WTC11 (cell line): ENCODE measurements around the gene ZNF445. TPM values are rescaled to one million over a fixed set of nuclear protein-coding genes. Genes with fewer than 3 reads are reported as not detected.

Experiments used
- ATAC-seq: fragments of 200-7000 bp; cut with Tn5 transposase; 2 replicates; pipeline ENCODE4 v1.10.0; 2021; ENCODE audit warnings: mild to moderate bottlenecking, moderate library complexity
- CTCF ChIA-PET: fragments of 300-600 bp; sonication (Branson Sonifier 250); formaldehyde crosslinking; loops from one replicate; lab custom pipeline; 2021; ENCODE audit warnings: antibody characterized with exemption; lab: Charles Lee
- POLR2A ChIA-PET: fragments of 350-600 bp; sonication (Branson Sonifier 250); formaldehyde crosslinking; loops from one replicate; lab custom pipeline; 2021; ENCODE audit warnings: antibody characterized with exemption; lab: Charles Lee
- DNase-seq: peaks from one replicate; pipeline ENCODE4 v3.0.0; 2021; ENCODE audit warnings: low spot score
- H3K27ac Mint-ChIP-seq: 2 replicates; pipeline ENCODE4 v1.8.0; 2021; ENCODE audit warnings: mixed read lengths
- H3K27me3 Mint-ChIP-seq: 2 replicates; pipeline ENCODE4 v1.8.0; 2021; ENCODE audit warnings: low read depth, mild to moderate bottlenecking, moderate library complexity, mixed read lengths
- H3K36me3 Mint-ChIP-seq: 2 replicates; pipeline ENCODE4 v1.8.0; 2021; ENCODE audit warnings: mixed read lengths
- H3K4me1 Mint-ChIP-seq: 2 replicates; pipeline ENCODE4 v1.8.0; 2022; ENCODE audit warnings: mixed read lengths
- H3K4me3 Mint-ChIP-seq: 2 replicates; pipeline ENCODE4 v1.8.0; 2021; ENCODE audit warnings: mild to moderate bottlenecking, moderate library complexity, mixed read lengths
- H3K9me3 Mint-ChIP-seq: 2 replicates; pipeline ENCODE4 v1.8.0; 2021; ENCODE audit warnings: mixed read lengths
- ATF1 ChIP-seq: sonication (generic); formaldehyde crosslinking; IDR thresholded peaks from 2 replicates; pipeline ENCODE4 v1.8.1; 2023; ENCODE audit warnings: mild to moderate bottlenecking, moderate library complexity, missing genetic modification reagents
- ETV6 ChIP-seq: sonication (generic); formaldehyde crosslinking; IDR thresholded peaks from 2 replicates; pipeline ENCODE4 v1.8.1; 2022; ENCODE audit warnings: mild to moderate bottlenecking, missing genetic modification reagents
- FOXK1 ChIP-seq: sonication (generic); formaldehyde crosslinking; IDR thresholded peaks from 2 replicates; pipeline ENCODE4 v1.8.0; 2022; ENCODE audit warnings: mild to moderate bottlenecking, moderate library complexity, missing genetic modification reagents
- GTF2I ChIP-seq: fragments of 250-450 bp; sonication (Bioruptor Pico); conservative IDR thresholded peaks from 2 replicates; pipeline ENCODE4 v1.4.0; 2021; ENCODE audit warnings: mild to moderate bottlenecking
- HMGA2 ChIP-seq: fragments of 250-450 bp; sonication (Bioruptor Pico); IDR thresholded peaks from 2 replicates; pipeline ENCODE4 v1.4.0; 2021; ENCODE audit warnings: mild to moderate bottlenecking, moderate library complexity
- IRF2 ChIP-seq: sonication (generic); formaldehyde crosslinking; IDR thresholded peaks from 2 replicates; pipeline ENCODE4 v1.8.0; 2022; ENCODE audit warnings: low read depth, missing genetic modification reagents, borderline replicate concordance
- JAZF1 ChIP-seq: fragments of 250-450 bp; sonication (Bioruptor Pico); IDR thresholded peaks from 2 replicates; pipeline ENCODE4 v1.9.0; 2021; ENCODE audit warnings: moderate library complexity, mild to moderate bottlenecking, inconsistent platforms
- NFATC4 ChIP-seq: fragments of 250-450 bp; sonication (Bioruptor Pico); IDR thresholded peaks from 2 replicates; pipeline ENCODE4 v1.9.0; 2021; ENCODE audit warnings: mild to moderate bottlenecking
- NR1H2 ChIP-seq: sonication (generic); formaldehyde crosslinking; IDR thresholded peaks from 2 replicates; pipeline ENCODE4 v1.9.0; 2021; ENCODE audit warnings: mild to moderate bottlenecking, moderate library complexity, missing genetic modification reagents
- PRRX2 ChIP-seq: fragments of 250-450 bp; sonication (Bioruptor Pico); IDR thresholded peaks from 2 replicates; pipeline ENCODE4 v1.8.0; 2021; ENCODE audit warnings: mild to moderate bottlenecking
- SMAD3 ChIP-seq: sonication (generic); formaldehyde crosslinking; IDR thresholded peaks from 2 replicates; pipeline ENCODE4 v1.8.0; 2022; ENCODE audit warnings: missing genetic modification reagents, mild to moderate bottlenecking, borderline replicate concordance
- SOX15 ChIP-seq: fragments of 250-450 bp; sonication (Bioruptor Pico); IDR thresholded peaks from 2 replicates; pipeline ENCODE4 v1.9.0; 2021; ENCODE audit warnings: mild to moderate bottlenecking
- SP1 ChIP-seq: sonication (generic); formaldehyde crosslinking; conservative IDR thresholded peaks from 2 replicates; pipeline ENCODE4 v1.8.1; 2022; ENCODE audit warnings: missing genetic modification reagents
- TCF7 ChIP-seq: sonication (generic); formaldehyde crosslinking; IDR thresholded peaks from 2 replicates; pipeline ENCODE4 v1.8.0; 2022; ENCODE audit warnings: mild to moderate bottlenecking, low read depth, missing genetic modification reagents, moderate library complexity
- TEAD4 ChIP-seq: sonication (generic); formaldehyde crosslinking; IDR thresholded peaks from 2 replicates; pipeline ENCODE4 v1.8.0; 2022; ENCODE audit warnings: mild to moderate bottlenecking, missing genetic modification reagents
- ZNF423 ChIP-seq: fragments of 250-450 bp; sonication (Bioruptor Pico); IDR thresholded peaks from 2 replicates; pipeline ENCODE4 v2.1.2; 2022; ENCODE audit warnings: mild to moderate bottlenecking, moderate library complexity
- total RNA-seq: library from RNA; stranded (reverse); gene quantifications from 3 replicates; pipeline ENCODE4 v1.2.3, GENCODE V29; 2021
- TF ChIP-seq, protein P1 (sequence below): sonication (generic); formaldehyde crosslinking; conservative IDR thresholded peaks from 2 replicates; pipeline ENCODE4 v1.8.1; 2022; ENCODE audit warnings: mild to moderate bottlenecking, missing genetic modification reagents
- TF ChIP-seq, protein P2 (sequence below): sonication (generic); formaldehyde crosslinking; IDR thresholded peaks from 2 replicates; pipeline ENCODE4 v1.8.1; 2023; ENCODE audit warnings: mild to moderate bottlenecking, missing genetic modification reagents, moderate library complexity
- TF ChIP-seq, protein P3 (sequence below): fragments of 250-450 bp; sonication (Bioruptor Pico); IDR thresholded peaks from 2 replicates; pipeline ENCODE4 v2.1.2; 2022; ENCODE audit warnings: mild to moderate bottlenecking, moderate library complexity
- TF ChIP-seq, protein P4 (sequence below): sonication (generic); formaldehyde crosslinking; IDR thresholded peaks from 2 replicates; pipeline ENCODE4 v1.8.1; 2023; ENCODE audit warnings: mild to moderate bottlenecking, missing genetic modification reagents, borderline replicate concordance
- TF ChIP-seq, protein P5 (sequence below): sonication (generic); formaldehyde crosslinking; IDR thresholded peaks from 2 replicates; pipeline ENCODE4 v1.8.1; 2022; ENCODE audit warnings: mild to moderate bottlenecking, missing genetic modification reagents, moderate library complexity, borderline replicate concordance

ZNF445 gene
- total RNA-seq, 1 experiment from 2014 or later = 20.3 TPM

DNA sequence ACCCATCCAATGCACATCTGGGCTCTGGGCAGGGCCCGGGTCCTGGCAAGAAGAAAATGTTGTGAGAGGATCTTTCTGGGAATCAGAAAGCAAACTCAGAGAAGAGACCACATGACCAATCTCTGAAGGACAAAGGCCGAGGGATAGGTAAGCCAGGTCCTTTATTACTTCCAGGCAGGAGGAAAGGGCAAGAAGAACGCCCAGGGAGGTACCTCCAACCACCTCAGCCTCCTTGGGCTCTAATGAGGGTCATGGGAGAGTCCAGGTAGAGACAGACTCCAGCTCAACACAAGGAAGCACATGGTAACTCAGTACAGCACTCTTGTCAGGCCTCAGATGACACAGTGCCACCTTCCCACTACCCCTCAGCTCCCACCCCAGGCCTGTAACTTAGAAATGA is 26.0 kb downstream of the ZNF445 start:
- Mint-ChIP-seq H3K4me3 (no peak overlapping the region), H3K9me3 (no peaks in the 10 kb centered on the region), H3K27me3 (no peaks in the 10 kb centered on the region), H3K4me1 (no peaks in the 10 kb centered on the region), H3K36me3 (peaks cover 73% of the 10 kb centered on the region), H3K27ac (no peak overlapping the region)
- POLR2A ChIA-PET = no interaction called here
- CTCF ChIA-PET = no interaction called here
- TF ChIP-seq JAZF1 (CRISPR knock-in tag) (no peak), IRF2 (CRISPR knock-in tag) (no peak), NFATC4 (CRISPR knock-in tag) (no peak), SP1 (CRISPR knock-in tag) (no peak), ZNF423 (CRISPR knock-in tag) (no peak), TEAD4 (CRISPR knock-in tag) (no peak), PRRX2 (CRISPR knock-in tag) (no peak), SMAD3 (no peak), SOX15 (no peak), ETV6 (no peak), FOXK1 (CRISPR knock-in tag) (no peak)
- TF ChIP-seq, protein P1, sequence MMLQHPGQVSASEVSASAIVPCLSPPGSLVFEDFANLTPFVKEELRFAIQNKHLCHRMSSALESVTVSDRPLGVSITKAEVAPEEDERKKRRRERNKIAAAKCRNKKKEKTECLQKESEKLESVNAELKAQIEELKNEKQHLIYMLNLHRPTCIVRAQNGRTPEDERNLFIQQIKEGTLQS = no peak
- TF ChIP-seq, protein P2, sequence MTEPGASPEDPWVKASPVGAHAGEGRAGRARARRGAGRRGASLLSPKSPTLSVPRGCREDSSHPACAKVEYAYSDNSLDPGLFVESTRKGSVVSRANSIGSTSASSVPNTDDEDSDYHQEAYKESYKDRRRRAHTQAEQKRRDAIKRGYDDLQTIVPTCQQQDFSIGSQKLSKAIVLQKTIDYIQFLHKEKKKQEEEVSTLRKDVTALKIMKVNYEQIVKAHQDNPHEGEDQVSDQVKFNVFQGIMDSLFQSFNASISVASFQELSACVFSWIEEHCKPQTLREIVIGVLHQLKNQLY (CRISPR knock-in tag) = no peak
- TF ChIP-seq, protein P3, sequence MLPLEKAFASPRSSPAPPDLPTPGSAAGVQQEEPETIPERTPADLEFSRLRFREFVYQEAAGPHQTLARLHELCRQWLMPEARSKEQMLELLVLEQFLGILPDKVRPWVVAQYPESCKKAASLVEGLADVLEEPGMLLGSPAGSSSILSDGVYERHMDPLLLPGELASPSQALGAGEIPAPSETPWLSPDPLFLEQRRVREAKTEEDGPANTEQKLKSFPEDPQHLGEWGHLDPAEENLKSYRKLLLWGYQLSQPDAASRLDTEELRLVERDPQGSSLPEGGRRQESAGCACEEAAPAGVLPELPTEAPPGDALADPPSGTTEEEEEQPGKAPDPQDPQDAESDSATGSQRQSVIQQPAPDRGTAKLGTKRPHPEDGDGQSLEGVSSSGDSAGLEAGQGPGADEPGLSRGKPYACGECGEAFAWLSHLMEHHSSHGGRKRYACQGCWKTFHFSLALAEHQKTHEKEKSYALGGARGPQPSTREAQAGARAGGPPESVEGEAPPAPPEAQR (CRISPR knock-in tag) = no peak
- TF ChIP-seq, protein P4, sequence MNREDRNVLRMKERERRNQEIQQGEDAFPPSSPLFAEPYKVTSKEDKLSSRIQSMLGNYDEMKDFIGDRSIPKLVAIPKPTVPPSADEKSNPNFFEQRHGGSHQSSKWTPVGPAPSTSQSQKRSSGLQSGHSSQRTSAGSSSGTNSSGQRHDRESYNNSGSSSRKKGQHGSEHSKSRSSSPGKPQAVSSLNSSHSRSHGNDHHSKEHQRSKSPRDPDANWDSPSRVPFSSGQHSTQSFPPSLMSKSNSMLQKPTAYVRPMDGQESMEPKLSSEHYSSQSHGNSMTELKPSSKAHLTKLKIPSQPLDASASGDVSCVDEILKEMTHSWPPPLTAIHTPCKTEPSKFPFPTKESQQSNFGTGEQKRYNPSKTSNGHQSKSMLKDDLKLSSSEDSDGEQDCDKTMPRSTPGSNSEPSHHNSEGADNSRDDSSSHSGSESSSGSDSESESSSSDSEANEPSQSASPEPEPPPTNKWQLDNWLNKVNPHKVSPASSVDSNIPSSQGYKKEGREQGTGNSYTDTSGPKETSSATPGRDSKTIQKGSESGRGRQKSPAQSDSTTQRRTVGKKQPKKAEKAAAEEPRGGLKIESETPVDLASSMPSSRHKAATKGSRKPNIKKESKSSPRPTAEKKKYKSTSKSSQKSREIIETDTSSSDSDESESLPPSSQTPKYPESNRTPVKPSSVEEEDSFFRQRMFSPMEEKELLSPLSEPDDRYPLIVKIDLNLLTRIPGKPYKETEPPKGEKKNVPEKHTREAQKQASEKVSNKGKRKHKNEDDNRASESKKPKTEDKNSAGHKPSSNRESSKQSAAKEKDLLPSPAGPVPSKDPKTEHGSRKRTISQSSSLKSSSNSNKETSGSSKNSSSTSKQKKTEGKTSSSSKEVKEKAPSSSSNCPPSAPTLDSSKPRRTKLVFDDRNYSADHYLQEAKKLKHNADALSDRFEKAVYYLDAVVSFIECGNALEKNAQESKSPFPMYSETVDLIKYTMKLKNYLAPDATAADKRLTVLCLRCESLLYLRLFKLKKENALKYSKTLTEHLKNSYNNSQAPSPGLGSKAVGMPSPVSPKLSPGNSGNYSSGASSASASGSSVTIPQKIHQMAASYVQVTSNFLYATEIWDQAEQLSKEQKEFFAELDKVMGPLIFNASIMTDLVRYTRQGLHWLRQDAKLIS (CRISPR knock-in tag) = no peak
- ATAC-seq (no peak), DNase-seq (no peak)

DNA sequence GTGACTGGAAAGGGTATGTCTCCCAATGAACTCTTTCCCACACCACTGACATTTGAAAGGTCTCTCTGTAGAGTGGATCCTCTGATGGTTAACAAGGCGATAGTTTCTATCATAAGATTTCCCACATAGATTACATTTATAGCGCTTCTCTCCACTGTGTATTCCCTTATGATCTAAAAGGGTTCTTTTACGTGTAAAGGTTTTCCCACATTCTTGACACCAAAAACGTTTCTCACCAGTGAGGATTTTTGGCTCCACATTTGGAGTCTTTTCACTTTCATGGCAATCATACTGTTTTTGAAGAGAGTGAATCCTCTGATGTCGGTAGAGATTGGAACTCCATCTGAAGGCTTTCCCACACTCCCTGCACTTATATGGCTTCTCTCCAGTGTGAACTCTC is 30.5 kb downstream of the ZNF445 start:
- no peak for ATAC-seq
- DNase-seq = no peak
- H3K36me3 Mint-ChIP-seq = peaks cover 64% of the 10 kb centered on the region
- no peaks in the 10 kb centered on the region for H3K4me1 Mint-ChIP-seq
- no peak overlapping the region for H3K27ac Mint-ChIP-seq
- H3K9me3 Mint-ChIP-seq = no peaks in the 10 kb centered on the region
- H3K27me3 Mint-ChIP-seq = no peaks in the 10 kb centered on the region
- H3K4me3 Mint-ChIP-seq = no peak overlapping the region
- ChIA-PET POLR2A (no interaction called here), CTCF (no interaction called here)
- TF ChIP-seq HMGA2 (CRISPR knock-in tag) (no peak), TCF7 (CRISPR knock-in tag) (no peak), GTF2I (no peak), NR1H2 (CRISPR knock-in tag) (no peak), FOXK1 (CRISPR knock-in tag) (no peak), ZNF423 (CRISPR knock-in tag) (no peak), JAZF1 (CRISPR knock-in tag) (no peak), ATF1 (CRISPR knock-in tag) (no peak)
- TF ChIP-seq, protein P5, sequence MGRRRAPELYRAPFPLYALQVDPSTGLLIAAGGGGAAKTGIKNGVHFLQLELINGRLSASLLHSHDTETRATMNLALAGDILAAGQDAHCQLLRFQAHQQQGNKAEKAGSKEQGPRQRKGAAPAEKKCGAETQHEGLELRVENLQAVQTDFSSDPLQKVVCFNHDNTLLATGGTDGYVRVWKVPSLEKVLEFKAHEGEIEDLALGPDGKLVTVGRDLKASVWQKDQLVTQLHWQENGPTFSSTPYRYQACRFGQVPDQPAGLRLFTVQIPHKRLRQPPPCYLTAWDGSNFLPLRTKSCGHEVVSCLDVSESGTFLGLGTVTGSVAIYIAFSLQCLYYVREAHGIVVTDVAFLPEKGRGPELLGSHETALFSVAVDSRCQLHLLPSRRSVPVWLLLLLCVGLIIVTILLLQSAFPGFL (CRISPR knock-in tag) = no peak
